IMR-90 (cell line): ENCODE data around the gene NUP210. TPM values are rescaled to one million over a fixed set of nuclear protein-coding genes. Genes with fewer than 3 reads are reported as not detected.

Experiments
- ATAC-seq: fragments of 200-7000 bp; cut with Tn5 transposase; 2 replicates; pipeline ENCODE4 v1.9.1; 2020; ENCODE audit warnings: low read depth, mild to moderate bottlenecking, moderate library complexity
- BruUV-seq: library from RNA; stranded (reverse); fragments of 400-500 nt; replicated peaks from 2 replicates; lab custom pipeline; 2021; lab: Mats Ljungman, UMichigan
- CTCF ChIA-PET: fragments of 300-600 bp; formaldehyde crosslinking; extraction: SDS; loops from one replicate; lab custom pipeline; 2021; ENCODE audit warnings: antibody characterized with exemption; lab: Yijun Ruan, JAX
- POLR2A ChIA-PET: fragments of 300-600 bp; sonication (Branson Sonifier 250); formaldehyde crosslinking; loops from one replicate; lab custom pipeline; 2022; ENCODE audit warnings: antibody characterized with exemption; ENCODE audit not compliant: unreplicated experiment; lab: Charles Lee
- DNase-seq: peaks from one replicate; pipeline ENCODE4 v3.0.0; 2013
- H2AFZ ChIP-seq: replicated peaks from 2 replicates; pipeline ENCODE3; 2013; ENCODE audit warnings: low read length, mild to moderate bottlenecking; ENCODE audit not compliant: poor library complexity
- H2AK5ac ChIP-seq: 2 replicates; pipeline ENCODE4 v1.6.1; 2013; ENCODE audit warnings: low read depth, low read length, inconsistent platforms
- H2AK9ac ChIP-seq: replicated peaks from 2 replicates; pipeline ENCODE3; 2013; ENCODE audit warnings: mild to moderate bottlenecking, low read depth, low read length, moderate library complexity; ENCODE audit not compliant: poor library complexity
- H2BK120ac ChIP-seq: 2 replicates; pipeline ENCODE4 v1.6.1; 2013; ENCODE audit warnings: low read depth, low read length, inconsistent platforms
- H2BK15ac ChIP-seq: 3 replicates; pipeline ENCODE4 v1.6.1; 2013; ENCODE audit warnings: low read depth, low read length, inconsistent platforms
- H2BK20ac ChIP-seq: 2 replicates; pipeline ENCODE4 v1.6.1; 2013; ENCODE audit warnings: low read depth, mild to moderate bottlenecking, inconsistent platforms, low read length, moderate library complexity
- H2BK5ac ChIP-seq: 2 replicates; pipeline ENCODE4 v1.6.1; 2013; ENCODE audit warnings: mild to moderate bottlenecking, low read depth, low read length, inconsistent platforms; ENCODE audit not compliant: poor library complexity, severe bottlenecking
- H3K14ac ChIP-seq: replicated peaks from 2 replicates; pipeline ENCODE4 v1.6.1; 2013; ENCODE audit warnings: low read depth, low read length, inconsistent platforms
- H3K18ac ChIP-seq: 2 replicates; pipeline ENCODE4 v1.6.1; 2013; ENCODE audit warnings: low read depth, low read length, control low read depth
- H3K23ac ChIP-seq: 2 replicates; pipeline ENCODE4 v1.6.1; 2013; ENCODE audit warnings: low read depth, low read length, inconsistent platforms
- H3K27ac ChIP-seq: 2 replicates; pipeline ENCODE4 v1.5.1; 2013; ENCODE audit warnings: mild to moderate bottlenecking, control low read depth, low read length; ENCODE audit not compliant: insufficient read depth
- H3K27me3 ChIP-seq: 2 replicates; pipeline ENCODE4 v1.6.1; 2013; ENCODE audit warnings: low read length; ENCODE audit not compliant: control insufficient read depth, insufficient read depth
- H3K36me3 ChIP-seq: 2 replicates; pipeline ENCODE4 v1.6.1; 2013; ENCODE audit warnings: low read length, mixed read lengths; ENCODE audit not compliant: control insufficient read depth, insufficient read depth
- H3K4ac ChIP-seq: 2 replicates; pipeline ENCODE4 v1.6.1; 2013; ENCODE audit warnings: low read depth, low read length, inconsistent platforms
- H3K4me1 ChIP-seq: 2 replicates; pipeline ENCODE4 v1.6.1; 2013; ENCODE audit warnings: low read length, mixed read lengths; ENCODE audit not compliant: control insufficient read depth, insufficient read depth
- H3K4me2 ChIP-seq: 2 replicates; pipeline ENCODE4 v1.6.1; 2013; ENCODE audit warnings: low read depth, mild to moderate bottlenecking, control low read depth, low read length, moderate library complexity
- H3K4me3 ChIP-seq: 2 replicates; pipeline ENCODE4 v1.5.1; 2013; ENCODE audit warnings: low read depth, mild to moderate bottlenecking, control low read depth, low read length, moderate library complexity; ENCODE audit not compliant: insufficient read depth
- H3K56ac ChIP-seq: 2 replicates; pipeline ENCODE4 v1.6.1; 2013; ENCODE audit warnings: low read length, inconsistent platforms; ENCODE audit not compliant: insufficient read depth; ENCODE audit errors: extremely low read depth
- H3K79me1 ChIP-seq, 2 experiments: 2 replicates each; pipeline ENCODE4 v1.6.1; 2013; ENCODE audit warnings: low read length in 2 of 2, inconsistent platforms in 1 of 2, low read depth in 1 of 2
- H3K9ac ChIP-seq: 2 replicates; pipeline ENCODE4 v1.6.1; 2013; ENCODE audit warnings: low read depth, low read length, control low read depth
- H3K9me1 ChIP-seq: 2 replicates; pipeline ENCODE4 v1.6.1; 2013; ENCODE audit warnings: low read length, inconsistent platforms; ENCODE audit not compliant: insufficient read depth
- H3K9me3 ChIP-seq: 2 replicates; pipeline ENCODE4 v1.6.1; 2013; ENCODE audit warnings: low read length; ENCODE audit not compliant: control insufficient read depth, insufficient read depth
- H4K20me1 ChIP-seq: 2 replicates; pipeline ENCODE4 v1.6.1; 2013; ENCODE audit warnings: low read length, inconsistent platforms; ENCODE audit not compliant: insufficient read depth
- H4K5ac ChIP-seq: 2 replicates; pipeline ENCODE4 v1.6.1; 2013; ENCODE audit warnings: mild to moderate bottlenecking, low read depth, low read length, control low read depth
- H4K8ac ChIP-seq, 2 experiments: 2 replicates each; pipeline ENCODE4 v1.6.1; 2013; ENCODE audit warnings: low read depth in 2 of 2, low read length in 2 of 2, control low read depth in 1 of 2, inconsistent platforms in 1 of 2
- H4K91ac ChIP-seq: 2 replicates; pipeline ENCODE4 v1.6.1; 2013; ENCODE audit warnings: low read depth, low read length, inconsistent platforms; ENCODE audit not compliant: insufficient read depth
- BHLHE40 ChIP-seq: fragments of 150-350 bp; IDR thresholded peaks from 2 replicates; pipeline ENCODE4 v1.6.1; 2016; ENCODE audit warnings: mild to moderate bottlenecking, low read depth, low read length
- CEBPB ChIP-seq: IDR thresholded peaks from 2 replicates; pipeline ENCODE4 v1.6.1; 2012; ENCODE audit warnings: low read depth, low read length, improper control_type of control experiment
- MAFK ChIP-seq: IDR thresholded peaks from 2 replicates; pipeline ENCODE4 v1.6.1; 2012; ENCODE audit warnings: low read depth, low read length, improper control_type of control experiment
- NFE2L2 ChIP-seq: fragments of 150-350 bp; IDR thresholded peaks from 2 replicates; pipeline ENCODE4 v1.6.1; 2016; ENCODE audit warnings: low read depth, mild to moderate bottlenecking, low read length
- POLR2A ChIP-seq: IDR thresholded peaks from 2 replicates; pipeline ENCODE4 v1.6.1; 2012; ENCODE audit warnings: mild to moderate bottlenecking, low read depth, low read length
- RAD21 ChIP-seq: IDR thresholded peaks from 2 replicates; pipeline ENCODE4 v1.6.1; 2012; ENCODE audit warnings: low read length, improper control_type of control experiment
- RCOR1 ChIP-seq: IDR thresholded peaks from 2 replicates; pipeline ENCODE4 v1.6.1; 2012; ENCODE audit warnings: mild to moderate bottlenecking, low read length, improper control_type of control experiment; ENCODE audit not compliant: insufficient replicate concordance
- WGBS, 2 experiments: methylation state at CpG; one replicate each; pipeline versions ENCODE4 v1.1.5 to v1.1.7; 2013; ENCODE audit warnings: missing lambda C conversion rate in 2 of 2; ENCODE audit not compliant: insufficient read length in 1 of 2; ENCODE audit errors: extremely low coverage in 2 of 2; 5-methylcytosine and 5-hydroxymethylcytosine counted together
- dilution Hi-C: fragments of 300-500 bp; cut with HindIII; formaldehyde crosslinking; loops from one replicate; pipeline ENCODE4 v1.14.3; 2018; ENCODE audit warnings: low sequenced_read_pairs; ENCODE audit not compliant: unreplicated experiment
- in situ Hi-C: fragments of 300-500 bp; cut with MboI; formaldehyde crosslinking; loops from 3 replicates; pipeline ENCODE4 v1.14.3; 2019; ENCODE audit warnings: low sequenced_read_pairs, inconsistent platforms, mixed read lengths
- intact Hi-C: fragments of 100-400 bp; cut with micrococcal nuclease; formaldehyde crosslinking; loops from 2 replicates; pipeline ENCODE4 v1.10.0; 2022
- polyA plus RNA-seq, 3 experiments: library from polyadenylated mRNA; depleted of rRNA; stranded (reverse); fragments of >200 nt; gene quantifications; 2 replicates each; pipeline ENCODE4 v1.2.3, GENCODE V29; 2012; ENCODE audit warnings: low replicate concordance in 1 of 3
- total RNA-seq: library from RNA; depleted of rRNA; stranded (reverse); fragments of >200 nt; gene quantifications from 2 replicates; pipeline ENCODE4 v1.2.3, GENCODE V29; 2012
- TF ChIP-seq, protein P1 (sequence below): conservative IDR thresholded peaks from 2 replicates; pipeline ENCODE4 v1.5.1; 2012; ENCODE audit warnings: mild to moderate bottlenecking, low read depth, low read length, improper control_type of control experiment
- TF ChIP-seq, protein P2 (sequence below): fragments of 150-350 bp; IDR thresholded peaks from 2 replicates; pipeline ENCODE4 v1.6.1; 2016; ENCODE audit warnings: low read depth, mild to moderate bottlenecking, low read length, moderate library complexity, borderline replicate concordance

The NUP210 gene
- total and polyA plus RNA-seq, 2 of the 4 experiments (the other 2 are of a cell fraction): under 0.01 to 0.03 TPM

DNA sequence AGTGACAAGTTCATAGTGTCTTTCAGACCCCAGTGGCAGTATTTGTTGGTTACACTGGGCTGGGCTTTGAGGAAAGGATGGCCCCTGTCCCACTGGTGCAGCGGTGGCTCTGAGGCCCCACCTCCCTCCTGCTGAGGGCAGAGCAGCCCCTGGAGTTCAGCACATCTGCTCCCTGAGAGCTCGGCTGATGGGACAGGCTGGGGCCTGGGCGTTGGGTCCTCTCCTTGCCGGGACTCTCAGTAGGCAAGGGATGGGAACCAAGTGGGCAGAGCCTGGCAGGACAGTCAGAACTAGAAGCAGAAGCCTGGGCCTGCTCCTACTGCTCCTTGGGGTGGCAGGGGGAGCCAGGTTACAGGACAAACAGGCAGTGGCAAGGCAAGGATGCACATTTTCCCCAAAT is 114.5 kb downstream of the NUP210 start:
- Histone ChIP-seq H2BK120ac (no peak overlapping the region), H4K5ac (no peak overlapping the region), H4K20me1 (no peaks in the 10 kb centered on the region), H3K14ac (no peak overlapping the region), H3K4me1 (peaks cover 2% of the 10 kb centered on the region), H3K56ac (no peak overlapping the region), H4K8ac (no peak overlapping the region), H2BK15ac (no peak overlapping the region), H3K4ac (no peak overlapping the region), H2BK20ac (no peak overlapping the region), H3K36me3 (no peaks in the 10 kb centered on the region), H3K4me3 (no peak overlapping the region), H3K27ac (no peak overlapping the region), H3K79me1 (no peaks in the 10 kb centered on the region), H4K91ac (no peak overlapping the region), H3K27me3 (peaks cover 4% of the 10 kb centered on the region; the same call in 1 of the 2 replicates), H3K9ac (no peak overlapping the region), H3K4me2 (no peak overlapping the region), H3K9me1 (no peaks in the 10 kb centered on the region), H2AK5ac (no peak overlapping the region), H3K18ac (no peak overlapping the region), H2BK5ac (no peak overlapping the region), H3K23ac (no peak overlapping the region), H2AK9ac (no peak overlapping the region), H3K9me3 (no peaks in the 10 kb centered on the region), H2AFZ (peak overlapping the region; percentile 2)
- no TSS peak for BruUV-seq
- in situ Hi-C loops (no loop called here), intact Hi-C loops (loop anchor here (10.0 kb wide), 1 partner anchor 149 kb away; no protein-coding TSS in a partner anchor), dilution Hi-C loops (no loop called here)
- no peak for ATAC-seq
- DNase-seq: no peak
- TF ChIP-seq BHLHE40 (no peak), MAFK (no peak), CEBPB (no peak), POLR2A (no peak), RAD21 (no peak), NFE2L2 (no peak), RCOR1 (no peak)
- TF ChIP-seq, protein P1, sequence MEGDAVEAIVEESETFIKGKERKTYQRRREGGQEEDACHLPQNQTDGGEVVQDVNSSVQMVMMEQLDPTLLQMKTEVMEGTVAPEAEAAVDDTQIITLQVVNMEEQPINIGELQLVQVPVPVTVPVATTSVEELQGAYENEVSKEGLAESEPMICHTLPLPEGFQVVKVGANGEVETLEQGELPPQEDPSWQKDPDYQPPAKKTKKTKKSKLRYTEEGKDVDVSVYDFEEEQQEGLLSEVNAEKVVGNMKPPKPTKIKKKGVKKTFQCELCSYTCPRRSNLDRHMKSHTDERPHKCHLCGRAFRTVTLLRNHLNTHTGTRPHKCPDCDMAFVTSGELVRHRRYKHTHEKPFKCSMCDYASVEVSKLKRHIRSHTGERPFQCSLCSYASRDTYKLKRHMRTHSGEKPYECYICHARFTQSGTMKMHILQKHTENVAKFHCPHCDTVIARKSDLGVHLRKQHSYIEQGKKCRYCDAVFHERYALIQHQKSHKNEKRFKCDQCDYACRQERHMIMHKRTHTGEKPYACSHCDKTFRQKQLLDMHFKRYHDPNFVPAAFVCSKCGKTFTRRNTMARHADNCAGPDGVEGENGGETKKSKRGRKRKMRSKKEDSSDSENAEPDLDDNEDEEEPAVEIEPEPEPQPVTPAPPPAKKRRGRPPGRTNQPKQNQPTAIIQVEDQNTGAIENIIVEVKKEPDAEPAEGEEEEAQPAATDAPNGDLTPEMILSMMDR: no peak
- TF ChIP-seq, protein P2, sequence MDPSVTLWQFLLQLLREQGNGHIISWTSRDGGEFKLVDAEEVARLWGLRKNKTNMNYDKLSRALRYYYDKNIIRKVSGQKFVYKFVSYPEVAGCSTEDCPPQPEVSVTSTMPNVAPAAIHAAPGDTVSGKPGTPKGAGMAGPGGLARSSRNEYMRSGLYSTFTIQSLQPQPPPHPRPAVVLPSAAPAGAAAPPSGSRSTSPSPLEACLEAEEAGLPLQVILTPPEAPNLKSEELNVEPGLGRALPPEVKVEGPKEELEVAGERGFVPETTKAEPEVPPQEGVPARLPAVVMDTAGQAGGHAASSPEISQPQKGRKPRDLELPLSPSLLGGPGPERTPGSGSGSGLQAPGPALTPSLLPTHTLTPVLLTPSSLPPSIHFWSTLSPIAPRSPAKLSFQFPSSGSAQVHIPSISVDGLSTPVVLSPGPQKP: no peak
- 80% methylated on average over 1 of the region's 4 CpGs; no CpG with 5 or more reads in 1 of the 2 experiments for WGBS, 2 experiments
- POLR2A ChIA-PET: no interaction called here
- CTCF ChIA-PET: no interaction called here
